Uterus (tissue), 2 donors: ENCODE results near the gene NXPH4.

Experiments
- POLR2A ChIP-seq, 2 donors: fragments of 450-650 bp; IDR thresholded peaks; one replicate each; pipeline ENCODE4 v1.6.1; 2016; ENCODE audit warnings: antibody characterized with exemption in 2 of 2, mild to moderate bottlenecking in 1 of 2, moderate library complexity in 1 of 2
- TF ChIP-seq, protein P1 (sequence below), 4 experiments: fragments of 200-600 bp in 2 of 4; fragments of 450-650 bp in 2 of 4; sonication (generic) in 2 of 4; IDR thresholded peaks; one replicate each; pipeline ENCODE4 v1.5.1; 2016 to 2019; ENCODE audit warnings: antibody characterized with exemption in 4 of 4, mild to moderate bottlenecking in 2 of 4, moderate library complexity in 1 of 4

GRCh38 chr12:57194253-57194652, 22.3 kb upstream of the NXPH4 start:
- TF ChIP-seq, protein P1, sequence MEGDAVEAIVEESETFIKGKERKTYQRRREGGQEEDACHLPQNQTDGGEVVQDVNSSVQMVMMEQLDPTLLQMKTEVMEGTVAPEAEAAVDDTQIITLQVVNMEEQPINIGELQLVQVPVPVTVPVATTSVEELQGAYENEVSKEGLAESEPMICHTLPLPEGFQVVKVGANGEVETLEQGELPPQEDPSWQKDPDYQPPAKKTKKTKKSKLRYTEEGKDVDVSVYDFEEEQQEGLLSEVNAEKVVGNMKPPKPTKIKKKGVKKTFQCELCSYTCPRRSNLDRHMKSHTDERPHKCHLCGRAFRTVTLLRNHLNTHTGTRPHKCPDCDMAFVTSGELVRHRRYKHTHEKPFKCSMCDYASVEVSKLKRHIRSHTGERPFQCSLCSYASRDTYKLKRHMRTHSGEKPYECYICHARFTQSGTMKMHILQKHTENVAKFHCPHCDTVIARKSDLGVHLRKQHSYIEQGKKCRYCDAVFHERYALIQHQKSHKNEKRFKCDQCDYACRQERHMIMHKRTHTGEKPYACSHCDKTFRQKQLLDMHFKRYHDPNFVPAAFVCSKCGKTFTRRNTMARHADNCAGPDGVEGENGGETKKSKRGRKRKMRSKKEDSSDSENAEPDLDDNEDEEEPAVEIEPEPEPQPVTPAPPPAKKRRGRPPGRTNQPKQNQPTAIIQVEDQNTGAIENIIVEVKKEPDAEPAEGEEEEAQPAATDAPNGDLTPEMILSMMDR (IDR thresholded peaks at IDR 0.05), result no peak
- no peak for TF ChIP-seq POLR2A (IDR thresholded peaks at IDR 0.05)
